Measurements from ENCODE around the gene GMDS.

- TF ChIP-seq CTCF (conservative IDR thresholded peaks at IDR 0.05 in 1 of 2, IDR thresholded peaks at IDR 0.05 in 1 of 2; ENCODE audit: extremely low read depth in 1 of 2, insufficient read depth in 1 of 2, low read depth in 1 of 2, low read length in 2 of 2) (no peak), EZH2 (IDR thresholded peaks at IDR 0.05; ENCODE audit: borderline replicate concordance, low read length) (no peak)
Observed at GRCh38 chr6:1606780-1607515, 638.5 kb downstream of the GMDS start.
